Fibroblast of skin of right quadriceps (primary cell): ENCODE measurements around the gene BRINP3.

Source experiments
- DNase-seq: peaks from one replicate; pipeline ENCODE4 v3.0.0-alpha.2; 2013

The BRINP3 gene

GRCh38 chr1:190452272-190452848 is 25.3 kb downstream of the BRINP3 start:
- DNase-seq: no peak

DNA sequence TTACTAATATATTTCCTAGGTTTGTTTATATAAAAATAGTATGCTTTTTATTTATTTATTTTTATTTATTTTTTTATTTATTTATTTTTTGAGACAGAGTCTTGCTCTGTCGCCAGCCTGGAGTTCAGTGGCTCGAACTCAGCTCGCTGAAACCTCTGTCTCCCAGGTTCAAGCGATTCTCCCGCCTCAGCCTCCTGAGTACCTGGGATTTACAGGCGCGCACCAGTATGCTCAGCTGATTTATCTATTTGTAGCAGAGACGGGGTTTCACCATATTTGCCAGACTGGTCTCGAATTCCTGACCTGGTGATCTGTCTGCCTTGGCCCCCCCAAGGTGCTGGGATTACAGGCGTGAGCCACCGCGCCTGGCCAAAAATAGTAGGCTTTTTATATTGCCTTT is 33.2 kb downstream of the BRINP3 start:
- DNase-seq: no peak

DNA sequence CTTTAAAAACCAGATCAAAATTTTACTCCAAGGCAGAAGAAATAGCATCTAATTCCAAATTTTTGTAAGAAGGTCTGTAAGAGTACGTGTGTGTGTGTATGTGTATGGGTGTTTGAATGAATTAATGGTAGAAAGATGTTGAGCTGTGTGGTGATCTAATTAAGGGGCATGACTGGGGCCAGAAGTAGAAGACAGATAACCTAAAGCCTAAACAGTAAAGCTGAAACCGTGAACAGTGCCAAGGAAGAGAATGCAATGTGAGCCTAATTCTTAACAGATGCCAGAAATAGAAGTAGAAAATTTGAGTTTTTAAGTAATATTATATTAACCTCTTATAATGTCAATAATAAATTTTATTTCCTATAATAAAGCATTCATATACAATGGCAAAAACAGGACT is 38.2 kb downstream of the BRINP3 start:
- DNase-seq: no peak

GRCh38 chr1:190436615-190437014 is 41.0 kb downstream of the BRINP3 start:
- peak; percentile 39 for DNase-seq

DNA sequence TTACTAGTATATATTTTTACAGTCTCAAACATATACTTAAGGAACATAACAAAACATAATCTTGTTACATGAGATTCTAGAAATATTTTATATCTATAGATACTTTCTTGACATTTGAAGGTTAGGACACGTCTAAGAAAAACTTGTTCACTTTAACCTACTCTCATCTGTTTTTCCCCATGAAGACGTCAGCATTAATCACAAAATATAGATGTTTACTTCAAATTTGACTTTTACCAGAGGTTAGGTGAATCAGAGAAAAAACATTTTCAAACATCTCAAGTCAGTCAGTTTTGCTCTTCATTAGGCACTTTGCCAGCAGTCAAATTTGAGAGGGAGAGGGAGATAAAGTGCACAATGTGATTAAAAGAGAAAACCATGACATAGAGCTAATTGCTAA is 47.7 kb downstream of the BRINP3 start:
- peak; percentile 5 for DNase-seq

DNA sequence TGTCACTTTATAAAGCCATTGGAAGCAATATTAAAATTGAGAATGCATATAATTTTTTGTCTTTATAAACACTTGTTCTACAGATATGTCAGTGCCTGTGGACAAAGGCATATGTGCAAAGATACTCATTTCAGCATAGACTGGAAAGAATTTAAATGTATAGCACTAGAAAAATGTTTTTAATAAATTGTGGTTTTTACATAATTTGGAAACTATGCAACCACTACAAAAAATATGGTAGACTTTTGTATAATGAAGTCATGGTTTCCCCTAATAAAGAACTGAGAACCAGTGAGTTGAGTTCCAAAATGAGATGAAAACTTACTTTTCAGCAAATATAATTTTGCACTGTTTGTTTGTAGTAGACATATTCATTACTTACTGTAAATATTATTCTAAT is 48.5 kb downstream of the BRINP3 start:
- DNase-seq: peak; percentile 17

DNA sequence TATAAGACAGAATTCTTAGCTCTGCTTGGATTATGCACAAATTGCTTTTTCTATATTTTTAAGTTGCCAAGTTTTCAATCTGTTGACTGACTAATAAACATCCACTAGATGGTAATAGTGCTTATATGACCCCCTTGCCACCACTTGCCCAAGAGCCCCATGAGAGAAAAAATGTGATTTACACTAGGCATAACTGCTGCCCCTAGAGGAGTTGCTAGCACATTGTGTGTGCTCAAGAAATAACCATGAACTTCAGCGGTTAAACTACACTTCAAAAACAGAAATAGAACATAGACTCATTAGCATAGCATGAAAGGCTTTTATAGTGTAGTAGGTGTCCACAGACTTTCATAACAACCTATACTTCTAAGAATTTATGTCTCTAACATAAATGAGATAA is 61.4 kb downstream of the BRINP3 start:
- DNase-seq: no peak

DNA sequence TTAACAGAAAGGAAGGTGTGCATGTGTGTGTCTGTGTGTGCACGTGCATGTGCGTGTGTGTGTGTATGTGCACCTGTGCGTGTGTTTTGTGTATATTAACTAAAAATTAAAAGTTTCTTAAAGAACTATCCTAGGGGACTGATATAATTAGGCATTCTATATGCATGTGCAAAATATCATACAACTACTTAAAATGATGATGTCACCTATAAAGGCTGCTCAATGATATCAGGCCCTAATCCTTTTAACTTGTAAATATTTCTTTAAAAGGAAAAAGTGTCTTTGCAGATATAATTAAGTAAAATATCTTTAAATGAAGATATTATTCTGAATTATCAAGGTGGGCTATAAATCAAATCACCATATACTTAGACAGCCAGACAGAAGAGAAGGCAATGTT is 64.5 kb downstream of the BRINP3 start:
- DNase-seq: no peak

GRCh38 chr1:190403402-190403801 is 74.3 kb downstream of the BRINP3 start:
- DNase-seq: no peak

DNA sequence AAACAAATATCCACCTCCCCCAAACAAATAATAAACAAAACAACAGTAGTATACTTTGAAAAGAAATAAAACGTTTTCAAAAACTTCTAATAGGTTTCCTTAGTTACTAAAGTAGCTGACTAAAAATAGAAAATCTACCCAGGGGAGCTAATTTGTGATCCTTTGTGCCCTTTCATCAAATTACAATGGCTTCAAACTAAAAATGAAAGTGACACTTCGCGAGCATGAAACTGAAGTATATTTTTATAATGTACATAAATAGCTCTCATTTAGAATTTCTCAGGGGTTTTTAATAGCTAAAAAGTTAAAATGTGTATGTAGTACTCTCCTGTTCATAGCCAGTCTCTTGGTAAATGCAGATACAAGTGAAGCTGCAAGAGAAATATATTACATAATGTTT is 78.4 kb downstream of the BRINP3 start:
- no peak for DNase-seq

DNA sequence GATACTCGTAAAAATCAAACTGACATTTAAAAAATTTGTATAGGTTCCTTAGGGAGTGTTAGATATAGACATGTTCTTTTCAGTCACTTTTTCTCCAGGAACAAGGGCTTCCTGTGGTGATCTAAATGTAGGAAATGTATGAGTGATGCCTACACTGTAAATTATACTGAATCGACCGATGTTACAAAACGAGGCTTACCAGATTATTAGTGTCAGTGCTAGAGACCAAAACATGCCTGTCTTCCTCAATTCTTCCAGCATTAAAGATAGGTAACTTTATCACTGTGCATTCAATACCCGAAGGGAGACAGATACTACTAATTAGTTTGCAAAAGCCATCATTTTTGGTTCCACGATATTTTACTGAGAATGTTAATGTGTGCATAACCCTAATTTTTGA is 86.1 kb downstream of the BRINP3 start:
- DNase-seq: no peak

- no peak for DNase-seq
Measured at GRCh38 chr1:190377991-190378390, 99.7 kb downstream of the BRINP3 start.

DNA sequence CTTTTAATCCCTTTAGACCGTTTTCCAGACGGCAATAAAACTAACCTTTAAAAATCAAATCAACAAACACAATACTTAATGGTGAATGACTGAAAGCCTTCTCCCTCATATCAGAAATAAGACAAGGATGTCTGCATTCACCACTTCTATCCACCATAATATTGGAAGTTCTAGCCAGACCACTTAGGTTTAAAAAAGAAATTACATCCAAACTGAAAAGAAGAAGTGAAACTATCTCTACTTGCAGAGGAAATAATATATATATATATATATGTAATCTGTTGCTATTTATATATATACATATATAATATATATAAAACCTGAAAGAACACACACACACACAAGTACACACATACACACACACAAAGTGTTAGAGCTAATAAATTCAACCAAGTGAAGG is 100.4 kb downstream of the BRINP3 start:
- DNase-seq: no peak

DNA sequence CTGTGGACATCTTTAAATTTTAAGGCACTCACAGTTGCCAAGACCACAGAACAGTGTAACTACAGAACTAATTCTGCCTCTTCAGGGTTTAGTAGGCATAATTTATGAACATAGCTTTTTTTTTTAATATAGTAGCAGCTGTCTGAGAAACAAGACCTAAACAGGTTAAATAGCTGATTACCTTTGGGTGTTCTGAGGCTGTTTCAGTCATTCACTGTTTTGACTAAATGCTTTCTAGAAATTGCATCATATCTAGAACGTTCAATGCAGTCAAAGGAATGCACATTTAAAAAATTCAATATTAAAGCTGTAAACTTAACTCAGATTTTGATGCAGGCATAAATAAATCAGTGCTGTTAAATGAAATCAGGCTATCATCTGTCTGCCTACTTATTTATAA is 101.6 kb downstream of the BRINP3 start:
- DNase-seq: peak; percentile 31

- peak; percentile 15 for DNase-seq
Measured at GRCh38 chr1:190373705-190374336, 103.8 kb downstream of the BRINP3 start.

DNA sequence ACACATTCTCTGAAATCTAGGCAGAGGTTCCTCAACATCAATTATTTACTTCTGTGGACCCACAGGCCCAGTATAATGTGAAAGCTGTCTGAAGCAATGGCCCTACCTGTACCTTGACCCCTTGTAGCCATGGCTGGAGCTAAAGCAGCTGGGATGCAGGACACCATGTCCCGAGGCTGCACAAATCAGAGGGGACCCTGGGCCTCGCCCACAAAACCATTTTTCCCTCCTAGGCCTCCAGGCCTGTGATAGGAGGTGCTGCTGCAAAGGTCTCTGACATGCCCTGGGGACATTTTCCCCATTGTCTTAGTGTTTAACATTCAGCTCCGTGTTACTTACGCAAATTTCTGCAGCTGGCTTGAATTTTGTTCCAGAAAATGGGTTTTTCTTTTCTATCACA is 110.5 kb downstream of the BRINP3 start:
- no peak for DNase-seq

- DNase-seq: no peak
Measured at GRCh38 chr1:190365283-190365682, 112.4 kb downstream of the BRINP3 start.

DNA sequence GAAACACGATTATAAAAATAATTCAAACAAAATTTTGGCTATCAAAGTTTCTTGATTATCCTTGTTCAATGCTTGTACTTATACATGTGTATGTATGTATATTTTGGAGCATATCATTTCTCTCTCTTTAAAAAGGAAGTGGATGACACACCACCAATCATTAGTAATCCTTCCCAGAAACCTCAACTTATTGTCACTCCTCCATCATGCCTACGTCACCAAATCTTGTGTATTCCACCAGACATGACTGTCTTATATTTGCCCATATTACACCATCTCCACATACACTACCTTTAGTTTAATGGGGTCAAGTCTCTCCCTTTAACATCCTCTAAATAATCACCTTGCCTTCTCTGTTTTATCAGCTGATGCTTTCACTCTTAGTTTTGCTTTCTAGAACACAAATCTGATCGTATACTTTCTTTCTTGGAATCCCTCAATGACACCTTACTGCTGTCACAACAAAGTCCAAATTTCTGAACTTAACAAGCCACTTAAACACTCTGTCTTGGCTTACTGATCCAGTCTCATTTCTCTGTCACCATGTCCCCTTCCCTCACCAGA is 124.0 kb downstream of the BRINP3 start:
- peak; percentile 38 for DNase-seq

DNA sequence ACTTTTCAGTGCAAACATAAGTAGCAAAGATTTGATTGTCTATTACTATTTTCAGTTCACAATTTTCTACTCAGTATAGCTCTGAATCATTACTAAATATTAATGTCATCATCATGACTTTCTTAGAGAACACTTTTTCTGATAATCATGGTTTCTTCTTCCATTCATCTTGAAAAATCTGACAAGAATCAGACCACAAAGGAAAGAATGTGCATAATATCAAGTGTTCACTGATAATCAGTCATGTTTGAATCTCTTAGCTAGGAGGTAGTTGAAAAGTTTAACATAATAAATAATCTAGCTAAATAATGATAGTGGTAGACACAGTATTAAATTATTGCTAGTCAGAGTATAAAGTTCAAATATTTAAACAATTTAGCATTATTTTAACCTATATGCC is 133.2 kb downstream of the BRINP3 start:
- no peak for DNase-seq

DNA sequence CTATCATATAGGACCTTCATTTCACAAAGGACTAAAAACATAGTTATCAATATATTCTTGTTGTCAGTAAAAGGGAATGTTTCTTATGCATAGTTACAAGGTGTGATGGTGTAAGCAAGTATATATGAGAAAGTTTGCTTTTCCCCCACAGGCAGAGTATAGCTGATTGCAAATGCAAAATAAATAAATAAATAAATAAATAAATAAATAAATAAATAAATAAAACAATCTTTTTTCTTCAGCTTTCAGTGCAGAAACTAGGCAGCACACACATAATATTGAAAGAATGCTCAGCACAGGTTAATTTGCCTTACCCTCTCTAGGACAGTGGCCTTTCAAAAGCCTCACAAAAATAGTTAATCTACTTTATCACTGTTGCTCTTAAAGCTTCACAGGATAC is 138.8 kb downstream of the BRINP3 start:
- no peak for DNase-seq

GRCh38 chr1:190328871-190329270 is 148.8 kb downstream of the BRINP3 start:
- DNase-seq: no peak

GRCh38 chr1:190328361-190328760 is 149.3 kb downstream of the BRINP3 start:
- DNase-seq: no peak

DNA sequence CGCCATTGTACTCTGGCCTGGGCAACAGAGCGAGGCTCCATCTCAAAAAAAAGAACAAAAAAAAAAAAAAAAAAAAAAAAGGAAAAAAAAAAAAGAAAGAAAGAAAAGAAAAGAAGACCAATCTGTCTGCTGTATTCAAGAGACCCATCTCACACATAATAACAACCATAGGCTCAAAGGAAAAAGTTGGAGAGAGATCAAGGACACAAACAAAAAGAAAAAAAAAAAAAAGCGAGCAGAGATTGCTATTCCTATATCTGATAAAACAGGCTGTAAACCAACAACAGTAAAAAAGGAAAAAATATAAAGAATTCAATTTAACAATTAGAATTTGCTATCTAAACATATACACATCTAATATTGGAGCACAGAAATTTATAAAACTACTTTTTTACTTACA is 150.4 kb downstream of the BRINP3 start:
- DNase-seq: no peak

- no peak for DNase-seq
Measured at GRCh38 chr1:190323530-190323929, 154.1 kb downstream of the BRINP3 start.

DNA sequence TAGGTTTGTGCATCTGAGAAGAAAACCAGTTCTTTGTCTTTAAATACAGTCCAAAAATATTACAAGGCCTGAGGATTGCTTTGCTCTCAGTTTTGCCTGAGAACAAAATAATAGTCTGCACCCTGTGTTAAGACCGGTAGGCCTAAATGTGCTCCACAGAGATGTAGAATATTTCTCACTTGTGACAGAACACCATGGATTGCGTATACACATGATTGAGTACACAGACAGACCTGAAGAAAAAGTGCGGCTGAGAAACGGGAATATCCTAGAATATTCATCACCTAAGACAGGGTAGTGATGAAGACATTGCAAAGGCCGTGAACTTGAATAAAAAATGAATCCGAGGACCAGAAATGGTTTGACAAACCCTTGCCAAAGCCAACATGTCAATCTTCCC is 155.4 kb downstream of the BRINP3 start:
- DNase-seq: no peak
